Thyroid gland (tissue), 4 donors: ENCODE measurements around the gene TMPRSS6.

Experiments
- POLR2A ChIP-seq, 2 donors: fragments of 450-650 bp; IDR thresholded peaks; one replicate each; pipeline ENCODE4 v1.6.1; 2017; ENCODE audit warnings: antibody characterized with exemption in 2 of 2, mild to moderate bottlenecking in 2 of 2, moderate library complexity in 1 of 2
- TF ChIP-seq, protein P1 (sequence below), 6 experiments: fragments of 200-600 bp in 3 of 6; fragments of 450-650 bp in 3 of 6; sonication (generic) in 3 of 6; IDR thresholded peaks; one replicate each; pipeline ENCODE4 v1.5.1; 2016 to 2019; ENCODE audit warnings: antibody characterized with exemption in 6 of 6, mild to moderate bottlenecking in 2 of 6, inconsistent platforms in 1 of 6, moderate library complexity in 1 of 6

DNA sequence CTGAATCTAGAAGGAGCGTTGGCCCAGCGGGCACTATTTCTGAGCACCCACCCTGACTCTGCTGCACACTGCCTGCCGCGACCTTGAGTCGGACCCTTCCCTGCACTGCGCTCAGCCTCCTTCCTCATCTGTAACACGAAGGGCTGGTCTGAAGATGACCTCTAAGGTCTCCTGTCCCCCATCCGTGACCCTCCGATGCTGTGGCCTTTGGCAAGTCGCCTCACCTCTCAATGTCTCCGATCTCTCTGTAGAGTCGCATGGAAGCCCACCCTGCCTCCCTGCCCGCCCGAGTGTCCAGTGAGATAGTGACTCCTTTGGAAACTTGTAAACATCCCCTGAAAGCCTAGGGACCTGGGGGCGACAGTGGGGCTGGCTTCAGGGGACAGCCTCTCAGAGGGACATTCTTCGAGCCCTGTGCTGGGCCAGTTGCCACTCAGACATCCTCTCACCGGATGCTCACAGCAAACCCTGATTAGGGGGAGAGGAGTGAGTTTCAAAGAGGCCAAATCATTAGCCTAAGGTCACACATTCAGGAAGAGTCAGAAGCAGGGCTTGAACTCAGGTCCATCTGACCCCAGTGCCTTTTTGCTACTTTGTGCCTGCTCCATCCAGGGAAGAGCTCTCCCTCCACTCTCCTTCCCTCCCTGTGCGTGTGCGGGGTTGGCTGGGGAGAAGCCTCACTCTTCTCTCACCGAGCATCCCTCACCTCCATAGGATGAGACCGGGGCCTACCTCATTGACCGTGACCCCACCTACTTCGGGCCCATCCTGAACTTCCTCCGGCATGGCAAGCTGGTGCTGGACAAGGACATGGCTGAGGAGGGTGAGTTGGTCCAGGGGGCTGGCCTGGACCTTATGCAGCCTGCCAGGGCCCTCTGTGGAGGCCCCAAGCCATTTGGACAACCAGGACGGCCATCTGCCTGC is 56.9 kb downstream of the TMPRSS6 start:
- TF ChIP-seq, protein P1, sequence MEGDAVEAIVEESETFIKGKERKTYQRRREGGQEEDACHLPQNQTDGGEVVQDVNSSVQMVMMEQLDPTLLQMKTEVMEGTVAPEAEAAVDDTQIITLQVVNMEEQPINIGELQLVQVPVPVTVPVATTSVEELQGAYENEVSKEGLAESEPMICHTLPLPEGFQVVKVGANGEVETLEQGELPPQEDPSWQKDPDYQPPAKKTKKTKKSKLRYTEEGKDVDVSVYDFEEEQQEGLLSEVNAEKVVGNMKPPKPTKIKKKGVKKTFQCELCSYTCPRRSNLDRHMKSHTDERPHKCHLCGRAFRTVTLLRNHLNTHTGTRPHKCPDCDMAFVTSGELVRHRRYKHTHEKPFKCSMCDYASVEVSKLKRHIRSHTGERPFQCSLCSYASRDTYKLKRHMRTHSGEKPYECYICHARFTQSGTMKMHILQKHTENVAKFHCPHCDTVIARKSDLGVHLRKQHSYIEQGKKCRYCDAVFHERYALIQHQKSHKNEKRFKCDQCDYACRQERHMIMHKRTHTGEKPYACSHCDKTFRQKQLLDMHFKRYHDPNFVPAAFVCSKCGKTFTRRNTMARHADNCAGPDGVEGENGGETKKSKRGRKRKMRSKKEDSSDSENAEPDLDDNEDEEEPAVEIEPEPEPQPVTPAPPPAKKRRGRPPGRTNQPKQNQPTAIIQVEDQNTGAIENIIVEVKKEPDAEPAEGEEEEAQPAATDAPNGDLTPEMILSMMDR (IDR thresholded peaks at IDR 0.05) = no peak
- TF ChIP-seq POLR2A (IDR thresholded peaks at IDR 0.05) = no peak
